ENCODE results near the gene NCK1.

The NCK1 gene

GRCh38 chr3:136861890-136862616, at the start of gene NCK1:
Gene NCK1 (plus strand): TSS chr3:136862208. CDS start chr3:136928002, 65,794 bp downstream.
- in situ Hi-C loops (cut with MboI; ENCODE audit: low sequenced_read_pairs): no loop called here

- in situ Hi-C loops (cut with MboI; ENCODE audit: low sequenced_read_pairs): no loop called here
These were observed 44.6 kb upstream of the NCK1 start for GRCh38 chr3:136817448-136817847.

GRCh38 chr3:136818191-136818768, 43.7 kb upstream of the NCK1 start:
- in situ Hi-C loops (cut with MboI; ENCODE audit: low sequenced_read_pairs): no loop called here

- in situ Hi-C loops (cut with MboI; ENCODE audit: low sequenced_read_pairs): no loop called here
These were observed 43.1 kb upstream of the NCK1 start, which contains the start of gene SLC35G2 for GRCh38 chr3:136818769-136819391. Gene SLC35G2 (plus strand): TSS chr3:136819126. CDS start chr3:136854461, 35,335 bp downstream.

- in situ Hi-C loops (cut with MboI; ENCODE audit: low sequenced_read_pairs): no loop called here
These were observed 42.6 kb upstream of the NCK1 start for GRCh38 chr3:136819392-136819730.

- in situ Hi-C loops (cut with MboI; ENCODE audit: low sequenced_read_pairs): no loop called here
These were observed 42.0 kb upstream of the NCK1 start for GRCh38 chr3:136819731-136820679.

- in situ Hi-C loops (cut with MboI; ENCODE audit: low sequenced_read_pairs): no loop called here
These were observed 30.5 kb upstream of the NCK1 start for GRCh38 chr3:136831461-136831860.

- in situ Hi-C loops (cut with MboI; ENCODE audit: low sequenced_read_pairs): no loop called here
These were observed 26.8 kb upstream of the NCK1 start for GRCh38 chr3:136835089-136835812.

- in situ Hi-C loops (cut with MboI; ENCODE audit: low sequenced_read_pairs): no loop called here
These were observed 26.0 kb upstream of the NCK1 start for GRCh38 chr3:136835813-136836510.

- in situ Hi-C loops (cut with MboI; ENCODE audit: low sequenced_read_pairs): no loop called here
These were observed 25.4 kb upstream of the NCK1 start for GRCh38 chr3:136836511-136837156.

- in situ Hi-C loops (cut with MboI; ENCODE audit: low sequenced_read_pairs): no loop called here
These were observed 23.1 kb upstream of the NCK1 start for GRCh38 chr3:136838641-136839555.

- in situ Hi-C loops (cut with MboI; ENCODE audit: low sequenced_read_pairs): no loop called here
These were observed 22.5 kb upstream of the NCK1 start for GRCh38 chr3:136839556-136839931.

- in situ Hi-C loops (cut with MboI; ENCODE audit: low sequenced_read_pairs): no loop called here
These were observed 21.8 kb upstream of the NCK1 start for GRCh38 chr3:136840252-136840651.

GRCh38 chr3:136842294-136842693, 19.7 kb upstream of the NCK1 start:
- in situ Hi-C loops (cut with MboI; ENCODE audit: low sequenced_read_pairs): no loop called here

GRCh38 chr3:136844724-136845123, 17.3 kb upstream of the NCK1 start:
- in situ Hi-C loops (cut with MboI; ENCODE audit: low sequenced_read_pairs): no loop called here

- in situ Hi-C loops (cut with MboI; ENCODE audit: low sequenced_read_pairs): no loop called here
These were observed 9.8 kb upstream of the NCK1 start for GRCh38 chr3:136852180-136852579.

GRCh38 chr3:136856665-136857064, 5.3 kb upstream of the NCK1 start:
- in situ Hi-C loops (cut with MboI; ENCODE audit: low sequenced_read_pairs): no loop called here

GRCh38 chr3:136858381-136858780, 3.6 kb upstream of the NCK1 start:
- in situ Hi-C loops (cut with MboI; ENCODE audit: low sequenced_read_pairs): no loop called here

Data from HL-60/S4 treated with retinoic acid at 250 ng/mL for 4 days and 3 days (cell line).